GM18499 (cell line): ENCODE results near the gene UROD.

ENCODE experiments used
- ATAC-seq: cut with Tn5 transposase; IDR thresholded peaks from one replicate; pipeline ENCODE4 v1.9.1; 2021; ENCODE audit warnings: moderate number of reproducible peaks; ENCODE audit not compliant: insufficient read depth, unreplicated experiment

UROD gene

GRCh38 chr1:45007311-45007710 lies 4.7 kb upstream of the UROD start:
- ATAC-seq, result no peak

GRCh38 chr1:45008076-45008475 lies 4.0 kb upstream of the UROD start:
- ATAC-seq, result no peak

- no peak for ATAC-seq
Observed at GRCh38 chr1:45008516-45008915, 3.5 kb upstream of the UROD start.

GRCh38 chr1:45009296-45009865 lies 2.7 kb upstream of the UROD start:
- ATAC-seq, result no peak

GRCh38 chr1:45009956-45010854 lies 1.8 kb upstream of the UROD start:
- no peak for ATAC-seq

GRCh38 chr1:45010855-45011811 lies 921 bp upstream of the UROD start, which contains the start of gene HECTD3:
Gene HECTD3, minus strand, starts transcription at chr1:45011324. Its CDS starts 67 bp downstream, at chr1:45011257.
- ATAC-seq, result peak; percentile 45

- ATAC-seq, result no peak
Observed at GRCh38 chr1:45012639-45013278, 705 bp downstream of the UROD start.

- no peak for ATAC-seq
Observed at GRCh38 chr1:45013551-45014209, 1.6 kb downstream of the UROD start.

GRCh38 chr1:45014321-45015028 lies 2.4 kb downstream of the UROD start:
- ATAC-seq, result no peak

- no peak for ATAC-seq
Observed at GRCh38 chr1:45015683-45016082, 3.6 kb downstream of the UROD start.

GRCh38 chr1:45016090-45016697 lies 4.1 kb downstream of the UROD start:
- ATAC-seq, result no peak

- ATAC-seq, result no peak
Observed at GRCh38 chr1:45016767-45017166, 4.7 kb downstream of the UROD start.

- ATAC-seq, result no peak
Observed at GRCh38 chr1:45018599-45019230, 6.7 kb downstream of the UROD start.

- no peak for ATAC-seq
Observed at GRCh38 chr1:45023663-45024062, 11.6 kb downstream of the UROD start.

GRCh38 chr1:45026446-45026845 lies 14.4 kb downstream of the UROD start:
- ATAC-seq, result no peak

GRCh38 chr1:45032837-45033236 lies 20.8 kb downstream of the UROD start:
- no peak for ATAC-seq

- ATAC-seq, result no peak
Observed at GRCh38 chr1:45033356-45033755, 21.3 kb downstream of the UROD start.

GRCh38 chr1:45035631-45036301 lies 23.7 kb downstream of the UROD start:
- no peak for ATAC-seq
